HG03045 (cell line): ENCODE results near the gene SF3B1.
A peak's percentile ranks its signal among the peaks of the same experiment; 100 is the strongest.
"Not testable (repeated sequence)": the region's sequence is repeated elsewhere in the genome, so short reads cannot be mapped to it uniquely, and the experiment has no call there.

ENCODE experiments used
- ATAC-seq: cut with Tn5 transposase; IDR thresholded peaks from one replicate; pipeline ENCODE4 v1.9.1; 2021; ENCODE audit warnings: mild to moderate bottlenecking, moderate library complexity; ENCODE audit not compliant: unreplicated experiment

SF3B1 gene

DNA sequence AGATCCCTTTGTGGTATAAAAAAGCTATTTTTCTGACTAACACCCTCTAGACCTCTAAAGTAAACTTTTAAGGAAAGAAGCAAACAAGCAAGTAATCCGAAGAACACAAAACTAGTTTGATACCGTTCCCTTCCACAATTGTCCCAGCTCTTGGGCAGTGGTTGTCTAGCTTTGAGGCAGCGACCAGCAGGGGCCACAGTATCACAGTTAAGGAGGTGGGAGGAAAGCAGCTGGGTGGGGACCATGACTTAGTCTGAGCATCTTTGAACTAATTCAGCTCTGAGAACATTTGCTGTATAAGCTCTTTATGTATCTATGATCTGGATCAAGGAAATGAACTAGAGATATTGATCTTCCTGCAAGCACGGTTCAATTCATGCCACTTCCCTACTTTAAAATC lies 51.0 kb downstream of the SF3B1 start:
- no peak for ATAC-seq

GRCh38 chr2:197381641-197382040 lies 53.2 kb downstream of the SF3B1 start:
- ATAC-seq, result no peak

DNA sequence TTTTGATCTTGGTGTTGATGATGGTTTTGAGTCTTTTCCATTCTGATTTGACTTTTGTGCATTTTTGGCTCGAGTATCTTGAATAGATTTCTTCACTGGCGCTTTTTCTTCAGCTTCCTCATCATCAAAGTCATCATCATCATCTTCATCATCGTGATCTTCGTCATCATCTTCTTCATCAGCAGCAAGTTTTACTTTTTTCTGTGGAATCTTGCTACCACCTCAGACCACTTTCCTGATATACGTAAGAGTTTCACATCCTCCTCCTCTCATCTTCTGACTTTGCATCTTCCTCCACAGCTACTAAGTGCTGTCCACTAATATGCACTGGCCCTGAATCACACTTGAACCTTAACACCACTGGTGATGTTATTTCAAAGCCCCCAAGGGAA lies 54.9 kb downstream of the SF3B1 start:
- not testable (repeated sequence) for ATAC-seq

- ATAC-seq, result not testable (repeated sequence)
Measured at GRCh38 chr2:197379308-197379917, 55.4 kb downstream of the SF3B1 start.

- ATAC-seq, result no peak
Measured at GRCh38 chr2:197378494-197379307, 56.1 kb downstream of the SF3B1 start.

DNA sequence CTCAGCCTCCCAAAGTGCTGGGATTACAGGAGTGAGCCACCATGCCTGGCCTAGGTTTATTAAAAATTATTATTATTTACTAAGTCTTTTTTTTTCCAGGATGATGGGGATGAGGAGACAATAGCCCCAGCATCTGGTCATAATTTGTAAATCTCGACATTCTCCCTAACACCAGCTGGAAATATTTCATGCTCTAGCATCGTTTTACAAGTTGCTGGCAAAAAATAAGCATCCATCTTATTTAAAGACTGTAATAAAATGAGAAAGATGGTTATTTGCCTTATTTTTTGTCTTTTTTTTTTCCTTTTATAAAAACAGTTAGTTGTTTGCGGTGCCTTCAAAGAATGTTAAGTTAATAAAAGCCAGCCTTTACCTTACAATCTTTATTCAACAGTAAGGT lies 56.7 kb downstream of the SF3B1 start:
- no peak for ATAC-seq

DNA sequence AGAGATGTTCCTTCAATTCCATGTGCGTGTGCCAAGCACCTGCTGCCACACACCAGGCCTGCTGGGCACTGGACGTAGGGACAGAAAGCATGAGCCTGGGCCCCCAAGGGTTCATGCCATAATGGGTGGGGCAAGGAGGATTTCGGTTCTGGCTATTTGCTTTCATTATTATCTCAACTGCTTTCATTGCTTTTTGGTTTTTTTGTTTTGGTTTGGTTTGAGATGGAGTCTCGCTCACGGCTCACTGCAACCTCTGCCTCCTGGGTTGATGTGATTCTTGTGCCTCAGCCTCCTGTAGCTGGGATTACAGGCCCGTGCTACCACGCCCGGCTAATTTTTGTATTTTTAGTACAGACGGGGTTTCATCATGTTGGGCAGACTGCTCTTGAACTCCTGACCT lies 57.2 kb downstream of the SF3B1 start:
- ATAC-seq, result no peak

- ATAC-seq, result no peak
Measured at GRCh38 chr2:197372592-197372991, 62.2 kb downstream of the SF3B1 start.

GRCh38 chr2:197370664-197371063 lies 64.2 kb downstream of the SF3B1 start:
- ATAC-seq, result not testable (repeated sequence)

DNA sequence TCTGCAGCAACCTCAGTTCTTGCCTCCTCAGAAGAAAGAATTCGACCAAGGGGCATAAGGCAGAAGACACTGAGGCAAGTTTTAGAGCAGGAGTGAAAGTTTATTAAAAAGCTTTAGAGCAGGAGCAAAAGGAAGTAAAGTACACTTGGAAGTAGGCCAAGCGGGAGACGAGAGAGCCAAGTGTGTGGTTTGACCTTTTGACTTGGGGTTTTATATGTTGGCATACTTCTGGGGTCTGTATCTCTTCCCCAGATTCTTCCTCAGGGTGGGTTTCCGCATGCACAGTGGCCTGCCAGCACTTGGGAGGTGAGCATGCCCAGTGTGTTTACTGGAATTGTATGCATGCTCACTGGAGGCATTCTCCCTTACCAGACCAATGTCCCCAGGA lies 64.9 kb downstream of the SF3B1 start:
- ATAC-seq, result no peak

GRCh38 chr2:197369228-197369932 lies 65.4 kb downstream of the SF3B1 start:
- no peak for ATAC-seq

DNA sequence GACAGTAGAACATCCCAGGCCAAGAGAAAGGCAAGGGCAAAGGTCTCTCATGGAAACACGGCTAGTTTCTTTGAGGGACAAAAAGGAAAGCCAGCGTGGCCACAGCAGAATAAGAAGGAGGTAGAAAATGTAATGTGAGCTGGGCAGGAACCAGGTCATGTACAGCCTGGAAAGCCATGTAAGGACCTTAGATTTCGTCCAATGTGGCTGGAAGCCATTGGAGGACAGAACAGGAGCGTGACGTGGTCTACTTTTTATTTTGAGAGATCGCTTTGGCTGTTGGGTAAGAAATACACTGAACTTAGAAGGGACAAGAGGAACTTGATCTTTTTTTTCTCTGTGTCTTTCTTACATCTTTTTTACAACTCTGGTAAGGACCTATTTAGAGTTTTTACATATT lies 66.4 kb downstream of the SF3B1 start:
- no peak for ATAC-seq

DNA sequence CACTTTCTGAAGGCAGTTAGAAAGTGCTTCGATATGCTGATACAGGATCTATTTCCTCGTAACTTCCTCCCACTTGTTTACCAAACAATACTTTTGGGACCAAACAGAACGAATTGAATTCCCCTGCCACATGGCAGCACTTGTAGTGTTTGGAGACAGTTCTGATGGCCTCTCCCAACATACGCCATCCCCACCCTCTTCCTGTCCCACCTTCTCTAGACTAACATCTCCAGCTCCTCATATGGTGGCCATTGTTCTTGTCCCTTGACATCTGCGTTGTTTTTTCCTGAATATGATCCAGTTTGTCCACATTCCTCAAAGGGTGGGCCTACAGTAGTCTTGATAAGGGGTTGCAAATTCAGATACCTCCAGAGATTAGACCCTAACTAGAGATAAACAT lies 70.8 kb downstream of the SF3B1 start:
- ATAC-seq, result no peak

- ATAC-seq, result peak; percentile 86
Measured at GRCh38 chr2:197360744-197361156, 74.1 kb downstream of the SF3B1 start.

DNA sequence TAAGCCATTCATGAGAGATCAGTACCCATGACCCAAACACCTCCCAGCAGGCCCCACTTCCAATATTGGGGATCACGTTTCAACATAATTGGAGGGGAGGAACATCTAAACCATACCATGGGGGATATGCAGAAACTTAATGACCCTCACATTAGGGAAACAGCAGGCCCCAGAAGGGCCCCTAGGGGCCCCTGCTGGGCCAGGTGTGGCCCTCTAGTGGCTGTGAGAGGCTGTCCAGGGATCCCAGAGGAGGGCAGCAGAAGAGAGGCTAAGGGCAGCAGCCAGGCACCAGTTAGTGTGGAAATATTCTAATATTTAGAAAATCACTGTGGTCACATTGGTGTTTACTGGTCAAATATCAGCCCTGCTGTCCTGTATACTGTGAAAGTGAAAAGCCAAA lies 75.0 kb downstream of the SF3B1 start:
- ATAC-seq, result no peak

DNA sequence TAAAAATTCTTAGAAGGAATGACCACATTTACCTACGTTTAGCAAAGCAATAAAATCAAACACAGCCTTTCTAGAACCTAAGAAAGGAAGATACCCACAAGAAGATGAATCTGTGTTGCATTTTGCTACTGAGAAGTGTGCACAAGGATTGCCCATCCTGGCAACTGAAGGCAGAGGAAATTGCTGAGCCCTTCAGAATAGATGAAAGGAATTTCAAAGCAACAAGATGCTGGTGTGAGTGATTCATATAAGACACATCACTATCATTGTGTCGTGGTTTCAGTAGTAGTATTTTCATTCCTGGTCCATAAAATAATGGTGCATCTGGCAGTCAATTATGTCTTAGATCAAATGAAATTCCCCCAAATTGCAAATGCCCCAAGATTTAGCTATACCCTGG lies 75.9 kb downstream of the SF3B1 start:
- ATAC-seq, result no peak

- no peak for ATAC-seq
Measured at GRCh38 chr2:197357986-197358385, 76.8 kb downstream of the SF3B1 start.

DNA sequence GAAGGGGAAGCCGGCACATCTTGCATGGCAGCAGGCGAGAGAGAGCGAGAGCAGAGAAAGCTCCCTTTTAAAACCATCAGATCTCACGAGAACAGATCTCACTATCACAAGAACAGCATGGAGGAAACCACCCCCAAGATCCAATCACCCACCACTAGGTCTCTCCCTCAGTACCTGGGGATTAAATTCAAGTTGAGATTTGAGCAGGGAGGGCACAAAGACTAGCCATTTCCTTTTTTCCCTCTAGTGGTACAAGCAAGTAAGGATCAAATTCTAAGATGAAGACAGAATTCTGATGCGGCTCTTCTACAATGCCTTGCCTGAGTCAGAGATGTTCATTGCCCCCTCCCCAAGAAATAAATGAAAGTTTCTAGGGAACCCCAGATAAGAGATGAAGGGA lies 78.7 kb downstream of the SF3B1 start:
- ATAC-seq, result no peak

GRCh38 chr2:197354169-197354558 lies 80.7 kb downstream of the SF3B1 start:
- no peak for ATAC-seq

- ATAC-seq, result no peak
Measured at GRCh38 chr2:197353393-197354168, 81.2 kb downstream of the SF3B1 start.

DNA sequence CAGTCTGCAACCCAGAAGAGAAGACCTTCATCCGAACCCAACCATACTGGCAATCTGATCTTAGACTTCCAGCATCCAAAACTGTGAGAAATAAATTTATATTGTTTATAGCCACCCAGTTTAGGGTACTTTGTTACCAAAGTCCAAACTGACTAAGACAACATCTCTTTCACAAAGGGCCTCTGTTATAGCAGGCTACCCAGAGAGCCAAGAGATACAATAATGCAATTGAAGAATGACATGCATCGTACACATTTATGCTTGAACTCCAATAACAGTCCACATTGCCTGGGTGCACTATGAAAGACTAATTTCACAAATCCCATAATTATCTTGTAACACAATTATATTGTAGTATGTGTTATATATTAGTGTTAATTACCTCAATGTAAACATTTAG lies 85.1 kb downstream of the SF3B1 start:
- ATAC-seq, result no peak
